K562 (cell line): Measurements from ENCODE around the gene CLK3. TPM values are rescaled to one million over a fixed set of nuclear protein-coding genes. Genes with fewer than 3 reads are reported as not detected.

Source experiments
- ATAC-seq: fragments of 200-7000 bp; cut with Tn5 transposase; 3 replicates; pipeline ENCODE4 v1.9.1; 2020; ENCODE audit warnings: moderate library complexity
- BruUV-seq: library from RNA; stranded (reverse); fragments of 400-500 nt; replicated peaks from 2 replicates; lab custom pipeline; 2021; lab: Mats Ljungman, UMichigan
- CTCF ChIA-PET: fragments of 300-600 bp; formaldehyde crosslinking; extraction: SDS; loops from one replicate; lab custom pipeline; 2021; ENCODE audit warnings: low intra/inter-chr PET ratio; lab: Yijun Ruan, JAX
- POLR2A ChIA-PET: fragments of 300-600, 350-650 bp; sonication (Branson Sonifier 250); formaldehyde crosslinking; extraction: SDS; loops from one replicate; lab custom pipeline; 2021; ENCODE audit warnings: antibody characterized with exemption, inconsistent platforms; lab: Yijun Ruan, JAX
- DNase-seq, 4 experiments: peaks; one replicate each; pipeline versions ENCODE4 v3.0.0 to v3.0.0-alpha.2; 2011 to 2018; ENCODE audit warnings: low spot score in 3 of 4, mixed read lengths in 3 of 4; ENCODE audit errors: extremely low read depth in 1 of 4
- FAIRE-seq: peaks from 2 replicates; lab custom pipeline; 2011; peaks lifted over from hg19 to GRCh38; lab: Jason Lieb, UNC
- H2AFZ ChIP-seq: 2 replicates; pipeline ENCODE4 v1.6.0; 2011; ENCODE audit warnings: low read depth, low read length, control low read depth, inconsistent platforms
- H3K27ac ChIP-seq: fragments of 200-600 bp; 3 replicates; pipeline ENCODE4 v1.8.0; 2011; ENCODE audit warnings: low read depth, mild to moderate bottlenecking, control low read depth, inconsistent platforms, low read length, moderate library complexity, mixed read lengths; ENCODE audit errors: extremely low read depth
- H3K27me3 ChIP-seq, 2 experiments: fragments of 300-600 bp in 1 of 2; 2 replicates in 1 of 2; 3 replicates in 1 of 2; pipeline versions ENCODE4 v1.6.0 to v1.8.0; 2011; ENCODE audit warnings: inconsistent platforms in 2 of 2, low read length in 2 of 2, mild to moderate bottlenecking in 1 of 2, mixed read lengths in 1 of 2, moderate library complexity in 1 of 2; ENCODE audit not compliant: control insufficient read depth in 2 of 2, insufficient read depth in 2 of 2
- H3K36me3 ChIP-seq: fragments of 300-600 bp; 3 replicates; pipeline ENCODE4 v1.8.0; 2011; ENCODE audit warnings: mild to moderate bottlenecking, low read length, inconsistent platforms; ENCODE audit not compliant: control insufficient read depth, insufficient read depth
- H3K4me1 ChIP-seq, 2 experiments: fragments of 200-600 bp in 1 of 2; replicated peaks in 1 of 2; 2 replicates in 1 of 2; 3 replicates in 1 of 2; pipeline versions ENCODE4 v1.5.1 to v1.8.0; 2011; ENCODE audit warnings: inconsistent platforms in 2 of 2, low read length in 2 of 2, mild to moderate bottlenecking in 1 of 2, mixed read lengths in 1 of 2, moderate library complexity in 1 of 2; ENCODE audit not compliant: control insufficient read depth in 2 of 2, insufficient read depth in 2 of 2
- H3K4me2 ChIP-seq: 2 replicates; pipeline ENCODE4 v1.6.1; 2011; ENCODE audit warnings: low read length, control low read depth, inconsistent platforms, mixed read lengths; ENCODE audit not compliant: insufficient read depth
- H3K4me3 ChIP-seq: fragments of 200-600 bp; sonication (generic), shearing (Covaris generic); 2 replicates; pipeline ENCODE4 v1.5.1; 2016; ENCODE audit warnings: control low read depth, inconsistent platforms
- H3K79me2 ChIP-seq: fragments of 200-600 bp; 3 replicates; pipeline ENCODE4 v1.8.0; 2011; ENCODE audit warnings: low read length, inconsistent platforms; ENCODE audit not compliant: control insufficient read depth, insufficient read depth
- H3K9ac ChIP-seq, 2 experiments: 2 replicates each; pipeline versions ENCODE4 v1.6.0 to v1.6.1; 2011; ENCODE audit warnings: low read depth in 2 of 2, low read length in 2 of 2, control low read depth in 1 of 2, inconsistent platforms in 1 of 2, mild to moderate bottlenecking in 1 of 2, mixed read lengths in 1 of 2; ENCODE audit not compliant: insufficient read depth in 1 of 2
- H3K9me1 ChIP-seq: one replicate; pipeline ENCODE4 v1.6.0; 2011; ENCODE audit warnings: inconsistent platforms, mild to moderate bottlenecking, low read length, moderate library complexity; ENCODE audit not compliant: control insufficient read depth, insufficient read depth
- H3K9me3 ChIP-seq: replicated peaks from 2 replicates; pipeline ENCODE4 v1.5.1; 2011; ENCODE audit warnings: low read depth, low read length, inconsistent platforms; ENCODE audit not compliant: control insufficient read depth, insufficient read depth
- H4K20me1 ChIP-seq: replicated peaks from 2 replicates; pipeline ENCODE4 v1.6.1; 2011; ENCODE audit warnings: low read length, inconsistent platforms, mixed read lengths; ENCODE audit not compliant: control insufficient read depth, insufficient read depth
- HDAC1 ChIP-seq, 2 experiments: fragments of 450-650 bp; IDR thresholded peaks; 2 replicates each; pipeline ENCODE4 v1.6.1; 2016 to 2017; ENCODE audit warnings: inconsistent platforms in 1 of 2, mild to moderate bottlenecking in 1 of 2, moderate library complexity in 1 of 2
- LCOR ChIP-seq: sonication (generic); formaldehyde crosslinking; IDR thresholded peaks from 2 replicates; pipeline ENCODE4 v1.8.0; 2022; ENCODE audit warnings: mild to moderate bottlenecking, missing genetic modification reagents
- NFIX ChIP-seq: fragments of 250-450 bp; sonication (Bioruptor Pico); IDR thresholded peaks from 2 replicates; pipeline ENCODE4 v1.4.0; 2020; ENCODE audit warnings: low read depth, mild to moderate bottlenecking, moderate library complexity
- RBM17 ChIP-seq: fragments of 200-400 bp; formaldehyde crosslinking; IDR thresholded peaks from 2 replicates; pipeline ENCODE4 v1.6.1; 2017; ENCODE audit warnings: low read depth, mild to moderate bottlenecking, low read length, borderline replicate concordance
- SIN3A ChIP-seq, 2 experiments: fragments of 150-350 bp in 1 of 2; IDR thresholded peaks; 2 replicates each; pipeline ENCODE4 v1.6.1; 2011 to 2016; ENCODE audit warnings: borderline replicate concordance in 2 of 2, low read depth in 2 of 2, low read length in 2 of 2, mild to moderate bottlenecking in 2 of 2, moderate library complexity in 2 of 2; ENCODE audit not compliant: control insufficient read depth in 1 of 2
- ZNF780A ChIP-seq: fragments of 250-450 bp; sonication (Bioruptor Pico); IDR thresholded peaks from 2 replicates; pipeline ENCODE4 v1.5.0; 2021; ENCODE audit warnings: mild to moderate bottlenecking
- WGBS: fragments of 100-300 bp; shearing (Covaris generic); methylation state at CpG from one replicate; pipeline ENCODE4 v1.1.6; 2016; ENCODE audit warnings: low coverage, mixed read lengths; ENCODE audit not compliant: insufficient coverage; ENCODE audit errors: missing lambda C conversion rate; 5-methylcytosine and 5-hydroxymethylcytosine counted together
- in situ Hi-C: fragments of 300-500 bp; cut with MboI; formaldehyde crosslinking; loops from 4 replicates; pipeline ENCODE4 v1.15.0; 2018; ENCODE audit warnings: inconsistent platforms, mixed read lengths
- intact Hi-C: fragments of 100-400 bp; cut with micrococcal nuclease; formaldehyde crosslinking; loops from 2 replicates; pipeline ENCODE4 v1.14.2; 2022
- polyA plus RNA-seq, 8 experiments: library from polyadenylated mRNA; depleted of rRNA in 4 of 8; stranded (reverse) in 5 of 8; unstranded in 3 of 8; fragments of >200 nt; fragmentation: Nextera tagmentation in 2 of 8; fragmentation: Illumina TruSeq in 1 of 8; extraction: Ambion mirVana in 2 of 8; extraction: Trizol in 1 of 8; gene quantifications; 2 replicates each; pipeline versions ENCODE4 v1.2.1 to v1.2.3, GENCODE V29; 2011 to 2014; ENCODE audit warnings: inconsistent platforms in 1 of 8, missing spikeins in 1 of 8
- total RNA-seq, 7 experiments: library from RNA; depleted of rRNA in 6 of 7; stranded (reverse); fragments of >200 nt in 6 of 7; fragmentation: Illumina TruSeq in 2 of 7; extraction: Trizol in 2 of 7; gene quantifications; 2 replicates each; pipeline versions ENCODE4 v1.2.1 to v1.2.3, GENCODE V29; 2011 to 2021; ENCODE audit warnings: low replicate concordance in 1 of 7
- TF ChIP-seq, protein P1 (sequence below): fragments of 450-650 bp; formaldehyde crosslinking; IDR thresholded peaks from 2 replicates; pipeline ENCODE4 v1.4.0; 2020; ENCODE audit warnings: mild to moderate bottlenecking
- TF ChIP-seq, protein P2 (sequence below), 2 experiments: fragments of 450-650 bp; formaldehyde crosslinking in 1 of 2; IDR thresholded peaks; 2 replicates each; pipeline versions ENCODE4 v1.4.0 to v1.6.1; 2014 to 2020; ENCODE audit warnings: mild to moderate bottlenecking in 2 of 2, borderline replicate concordance in 1 of 2, low read depth in 1 of 2
- TF ChIP-seq, protein P3 (sequence below): sonication (generic); formaldehyde crosslinking; IDR thresholded peaks from 2 replicates; pipeline ENCODE4 v1.9.0; 2022; ENCODE audit warnings: mild to moderate bottlenecking, missing genetic modification reagents

Gene CLK3
- total and polyA plus RNA-seq, 9 of the 15 experiments (the other 6 are each of a cell fraction or from before 2014, with no cell fraction given), result 1.2 to 95.2 (median 51.7) TPM

DNA sequence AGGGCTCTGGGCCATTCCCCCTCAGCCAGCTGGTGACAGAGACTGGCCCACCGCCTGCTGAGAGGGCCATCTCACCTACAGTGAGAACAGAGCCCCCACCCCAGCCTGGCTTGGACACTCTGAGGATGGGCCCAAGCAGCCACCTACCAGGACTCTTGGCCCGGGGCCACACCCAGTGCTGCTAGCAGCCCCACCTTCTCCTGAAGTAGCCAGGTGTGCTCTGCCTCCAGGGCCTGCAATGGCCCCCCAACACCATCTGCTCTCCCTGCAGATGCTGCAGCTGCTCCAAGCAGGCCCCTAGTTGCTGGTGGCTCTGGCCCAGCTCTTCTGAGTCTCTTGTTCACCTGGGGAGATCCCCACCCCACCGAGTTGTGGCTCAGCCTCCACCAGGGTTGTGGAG is 6.8 kb upstream of the CLK3 start:
- Histone ChIP-seq H3K4me3 (no peak overlapping the region), H3K27me3 (peaks cover 0 to 11% of the 10 kb centered on the region in 2 experiments; a peak in 2 of 5 replicates), H4K20me1 (peaks cover 15% of the 10 kb centered on the region), H3K4me2 (no peak overlapping the region), H3K9ac (no peak overlapping the region), H3K27ac (no peak overlapping the region), H3K9me3 (no peaks in the 10 kb centered on the region), H3K36me3 (no peaks in the 10 kb centered on the region), H3K79me2 (no peaks in the 10 kb centered on the region), H3K4me1 (peaks cover 17 to 50% of the 10 kb centered on the region in 2 experiments), H3K9me1 (no peaks in the 10 kb centered on the region), H2AFZ (no peak overlapping the region)
- FAIRE-seq, result no peak
- CTCF ChIA-PET, result no interaction called here
- ATAC-seq, result no peak
- no TSS peak for BruUV-seq
- no peak for TF ChIP-seq ZNF780A
- no peak for TF ChIP-seq LCOR (CRISPR knock-in tag)
- TF ChIP-seq, protein P1, sequence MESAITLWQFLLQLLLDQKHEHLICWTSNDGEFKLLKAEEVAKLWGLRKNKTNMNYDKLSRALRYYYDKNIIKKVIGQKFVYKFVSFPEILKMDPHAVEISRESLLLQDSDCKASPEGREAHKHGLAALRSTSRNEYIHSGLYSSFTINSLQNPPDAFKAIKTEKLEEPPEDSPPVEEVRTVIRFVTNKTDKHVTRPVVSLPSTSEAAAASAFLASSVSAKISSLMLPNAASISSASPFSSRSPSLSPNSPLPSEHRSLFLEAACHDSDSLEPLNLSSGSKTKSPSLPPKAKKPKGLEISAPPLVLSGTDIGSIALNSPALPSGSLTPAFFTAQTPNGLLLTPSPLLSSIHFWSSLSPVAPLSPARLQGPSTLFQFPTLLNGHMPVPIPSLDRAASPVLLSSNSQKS (CRISPR knock-in tag), result no peak
- TF ChIP-seq NFIX, result no peak
- TF ChIP-seq RBM17, result no peak
- TF ChIP-seq, protein P2, sequence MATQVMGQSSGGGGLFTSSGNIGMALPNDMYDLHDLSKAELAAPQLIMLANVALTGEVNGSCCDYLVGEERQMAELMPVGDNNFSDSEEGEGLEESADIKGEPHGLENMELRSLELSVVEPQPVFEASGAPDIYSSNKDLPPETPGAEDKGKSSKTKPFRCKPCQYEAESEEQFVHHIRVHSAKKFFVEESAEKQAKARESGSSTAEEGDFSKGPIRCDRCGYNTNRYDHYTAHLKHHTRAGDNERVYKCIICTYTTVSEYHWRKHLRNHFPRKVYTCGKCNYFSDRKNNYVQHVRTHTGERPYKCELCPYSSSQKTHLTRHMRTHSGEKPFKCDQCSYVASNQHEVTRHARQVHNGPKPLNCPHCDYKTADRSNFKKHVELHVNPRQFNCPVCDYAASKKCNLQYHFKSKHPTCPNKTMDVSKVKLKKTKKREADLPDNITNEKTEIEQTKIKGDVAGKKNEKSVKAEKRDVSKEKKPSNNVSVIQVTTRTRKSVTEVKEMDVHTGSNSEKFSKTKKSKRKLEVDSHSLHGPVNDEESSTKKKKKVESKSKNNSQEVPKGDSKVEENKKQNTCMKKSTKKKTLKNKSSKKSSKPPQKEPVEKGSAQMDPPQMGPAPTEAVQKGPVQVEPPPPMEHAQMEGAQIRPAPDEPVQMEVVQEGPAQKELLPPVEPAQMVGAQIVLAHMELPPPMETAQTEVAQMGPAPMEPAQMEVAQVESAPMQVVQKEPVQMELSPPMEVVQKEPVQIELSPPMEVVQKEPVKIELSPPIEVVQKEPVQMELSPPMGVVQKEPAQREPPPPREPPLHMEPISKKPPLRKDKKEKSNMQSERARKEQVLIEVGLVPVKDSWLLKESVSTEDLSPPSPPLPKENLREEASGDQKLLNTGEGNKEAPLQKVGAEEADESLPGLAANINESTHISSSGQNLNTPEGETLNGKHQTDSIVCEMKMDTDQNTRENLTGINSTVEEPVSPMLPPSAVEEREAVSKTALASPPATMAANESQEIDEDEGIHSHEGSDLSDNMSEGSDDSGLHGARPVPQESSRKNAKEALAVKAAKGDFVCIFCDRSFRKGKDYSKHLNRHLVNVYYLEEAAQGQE (IDR thresholded peaks at IDR 0.05; ENCODE audit: borderline replicate concordance), result no peak
- TF ChIP-seq, protein P2 (CRISPR knock-in tag; IDR thresholded peaks at IDR 0.05; ENCODE audit: low read depth), result no peak
- TF ChIP-seq, protein P3, sequence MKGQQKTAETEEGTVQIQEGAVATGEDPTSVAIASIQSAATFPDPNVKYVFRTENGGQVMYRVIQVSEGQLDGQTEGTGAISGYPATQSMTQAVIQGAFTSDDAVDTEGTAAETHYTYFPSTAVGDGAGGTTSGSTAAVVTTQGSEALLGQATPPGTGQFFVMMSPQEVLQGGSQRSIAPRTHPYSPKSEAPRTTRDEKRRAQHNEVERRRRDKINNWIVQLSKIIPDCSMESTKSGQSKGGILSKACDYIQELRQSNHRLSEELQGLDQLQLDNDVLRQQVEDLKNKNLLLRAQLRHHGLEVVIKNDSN (CRISPR knock-in tag), result no peak
- no peak for TF ChIP-seq SIN3A (IDR thresholded peaks at IDR 0.05; ENCODE audit: borderline replicate concordance in 2 of 2, control insufficient read depth in 1 of 2, low read depth in 2 of 2, low read length in 2 of 2)
- no peak for TF ChIP-seq HDAC1 (IDR thresholded peaks at IDR 0.05)
- POLR2A ChIA-PET, result interaction anchor here (0.6 to 9.7 kb wide), 3 partner anchors 8 to 164 kb away, joined by 3 to 111 read pairs (median 3); no protein-coding TSS in a partner anchor
- DNase-seq, result no peak
- in situ Hi-C loops, result no loop called here
- intact Hi-C loops, result no loop called here
- WGBS, result 0% methylated on average over 2 of the region's 3 CpGs
